Measurements from ENCODE around the gene RPL6.
"Not testable (repeated sequence)": the region's sequence is repeated elsewhere in the genome, so short reads cannot be mapped to it uniquely, and the experiment has no call there.

The RPL6 gene

GRCh38 chr12:112447106-112447505, 37.7 kb upstream of the RPL6 start:
- TF ChIP-seq, protein P1, sequence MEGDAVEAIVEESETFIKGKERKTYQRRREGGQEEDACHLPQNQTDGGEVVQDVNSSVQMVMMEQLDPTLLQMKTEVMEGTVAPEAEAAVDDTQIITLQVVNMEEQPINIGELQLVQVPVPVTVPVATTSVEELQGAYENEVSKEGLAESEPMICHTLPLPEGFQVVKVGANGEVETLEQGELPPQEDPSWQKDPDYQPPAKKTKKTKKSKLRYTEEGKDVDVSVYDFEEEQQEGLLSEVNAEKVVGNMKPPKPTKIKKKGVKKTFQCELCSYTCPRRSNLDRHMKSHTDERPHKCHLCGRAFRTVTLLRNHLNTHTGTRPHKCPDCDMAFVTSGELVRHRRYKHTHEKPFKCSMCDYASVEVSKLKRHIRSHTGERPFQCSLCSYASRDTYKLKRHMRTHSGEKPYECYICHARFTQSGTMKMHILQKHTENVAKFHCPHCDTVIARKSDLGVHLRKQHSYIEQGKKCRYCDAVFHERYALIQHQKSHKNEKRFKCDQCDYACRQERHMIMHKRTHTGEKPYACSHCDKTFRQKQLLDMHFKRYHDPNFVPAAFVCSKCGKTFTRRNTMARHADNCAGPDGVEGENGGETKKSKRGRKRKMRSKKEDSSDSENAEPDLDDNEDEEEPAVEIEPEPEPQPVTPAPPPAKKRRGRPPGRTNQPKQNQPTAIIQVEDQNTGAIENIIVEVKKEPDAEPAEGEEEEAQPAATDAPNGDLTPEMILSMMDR (IDR thresholded peaks at IDR 0.05; ENCODE audit: insufficient read depth, low read length, poor library complexity, severe bottlenecking) = no peak
- no peaks in the 10 kb centered on the region for H3K27me3 ChIP-seq (replicated peaks; ENCODE audit: control insufficient read depth, insufficient read depth, low read length)
- H3K4me3 ChIP-seq (replicated peaks; ENCODE audit: low read depth, low read length) = no peak overlapping the region
- H3K36me3 ChIP-seq (ENCODE audit: control insufficient read depth, insufficient read depth, low read length) = peaks cover 7% of the 10 kb centered on the region
- no peak for DNase-seq (ENCODE audit: extremely low read depth, insufficient read length)

- TF ChIP-seq, protein P1 (IDR thresholded peaks at IDR 0.05; ENCODE audit: insufficient read depth, low read length, poor library complexity, severe bottlenecking) = no peak
- Histone ChIP-seq H3K27me3 (replicated peaks; ENCODE audit: control insufficient read depth, insufficient read depth, low read length) (no peaks in the 10 kb centered on the region), H3K36me3 (ENCODE audit: control insufficient read depth, insufficient read depth, low read length) (peaks cover 7% of the 10 kb centered on the region), H3K4me3 (replicated peaks; ENCODE audit: low read depth, low read length) (no peak overlapping the region)
- no peak for DNase-seq (ENCODE audit: extremely low read depth, insufficient read length)
These were observed 36.8 kb upstream of the RPL6 start for GRCh38 chr12:112446008-112446725.

- no peak for DNase-seq (ENCODE audit: extremely low read depth, insufficient read length)
- Histone ChIP-seq H3K4me3 (replicated peaks; ENCODE audit: low read depth, low read length) (no peak overlapping the region), H3K27me3 (replicated peaks; ENCODE audit: control insufficient read depth, insufficient read depth, low read length) (no peaks in the 10 kb centered on the region), H3K36me3 (ENCODE audit: control insufficient read depth, insufficient read depth, low read length) (peaks cover 4% of the 10 kb centered on the region)
- TF ChIP-seq, protein P1 (IDR thresholded peaks at IDR 0.05; ENCODE audit: insufficient read depth, low read length, poor library complexity, severe bottlenecking) = no peak
These were observed 34.5 kb upstream of the RPL6 start for GRCh38 chr12:112443916-112444315.

DNA sequence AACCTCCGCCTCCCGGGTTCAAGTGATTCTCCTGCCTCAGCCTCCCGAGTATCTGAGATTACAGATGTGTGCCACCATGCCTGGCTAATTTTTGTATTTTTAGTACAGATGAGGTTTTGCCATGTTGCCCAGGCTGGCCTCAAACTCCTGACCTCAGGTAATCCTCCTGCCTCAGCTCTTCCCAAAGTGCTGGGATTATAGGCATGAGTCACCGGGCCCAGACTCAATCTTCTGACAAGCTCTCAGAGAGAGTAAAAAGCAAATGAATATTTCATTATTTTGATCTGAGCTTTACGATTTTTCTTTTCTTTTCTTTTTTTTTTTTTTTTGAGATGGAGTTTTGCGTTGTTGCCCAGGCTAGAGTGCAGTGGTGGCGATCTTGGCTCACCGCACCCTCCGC, 31.2 kb upstream of the RPL6 start:
- not testable (repeated sequence) for DNase-seq (ENCODE audit: extremely low read depth, insufficient read length)

DNA sequence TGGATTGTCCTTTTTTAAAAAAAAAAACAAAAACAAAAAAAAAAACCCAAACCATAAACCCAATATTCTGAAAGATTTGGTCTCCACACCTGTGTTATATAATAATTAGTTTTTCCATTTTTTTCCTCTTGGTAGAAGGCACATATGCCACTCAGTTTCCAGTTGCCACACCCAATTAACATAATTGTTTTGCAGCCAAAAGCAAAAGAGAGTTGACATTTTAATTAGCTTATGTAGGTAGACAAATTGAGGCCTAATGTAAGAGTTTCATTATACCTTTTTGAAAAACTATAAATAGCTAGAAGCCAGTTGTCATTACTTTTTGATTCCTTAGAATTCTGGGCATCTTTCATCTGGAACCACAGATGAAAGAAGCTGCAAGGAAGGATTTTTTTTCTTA, 30.4 kb upstream of the RPL6 start:
- Histone ChIP-seq H3K27me3 (replicated peaks; ENCODE audit: control insufficient read depth, insufficient read depth, low read length) (no peaks in the 10 kb centered on the region), H3K4me3 (replicated peaks; ENCODE audit: low read depth, low read length) (no peak overlapping the region), H3K36me3 (ENCODE audit: control insufficient read depth, insufficient read depth, low read length) (no peaks in the 10 kb centered on the region)
- no peak for DNase-seq (ENCODE audit: extremely low read depth, insufficient read length)
- TF ChIP-seq, protein P1 (IDR thresholded peaks at IDR 0.05; ENCODE audit: insufficient read depth, low read length, poor library complexity, severe bottlenecking) = no peak

More for the DNA sequence above, 31.2 kb upstream of the RPL6 start:
- not testable (repeated sequence) for H3K4me3 ChIP-seq (replicated peaks; ENCODE audit: low read depth, low read length); H3K27me3 ChIP-seq (replicated peaks; ENCODE audit: control insufficient read depth, insufficient read depth, low read length); H3K36me3 ChIP-seq (ENCODE audit: control insufficient read depth, insufficient read depth, low read length)

- not testable (repeated sequence) for H3K36me3 ChIP-seq (ENCODE audit: control insufficient read depth, insufficient read depth, low read length); H3K4me3 ChIP-seq (replicated peaks; ENCODE audit: low read depth, low read length); DNase-seq (ENCODE audit: extremely low read depth, insufficient read length)
These were observed 29.2 kb upstream of the RPL6 start for GRCh38 chr12:112438645-112439044.

GRCh38 chr12:112433551-112433950, 24.1 kb upstream of the RPL6 start:
- TF ChIP-seq, protein P1 (IDR thresholded peaks at IDR 0.05; ENCODE audit: insufficient read depth, low read length, poor library complexity, severe bottlenecking) = no peak

More at GRCh38 chr12:112438645-112439044, 29.2 kb upstream of the RPL6 start:
- not testable (repeated sequence) for H3K27me3 ChIP-seq (replicated peaks; ENCODE audit: control insufficient read depth, insufficient read depth, low read length)

More at GRCh38 chr12:112433551-112433950, 24.1 kb upstream of the RPL6 start:
- Histone ChIP-seq H3K36me3 (ENCODE audit: control insufficient read depth, insufficient read depth, low read length) (no peaks in the 10 kb centered on the region; the same call in none of the 2 replicates), H3K4me3 (replicated peaks; ENCODE audit: low read depth, low read length) (no peak overlapping the region), H3K27me3 (replicated peaks; ENCODE audit: control insufficient read depth, insufficient read depth, low read length) (no peaks in the 10 kb centered on the region)
- no peak for DNase-seq (ENCODE audit: extremely low read depth, insufficient read length)
